SK-N-SH (cell line): ENCODE data around the gene CAPN11. TPM values are rescaled to one million over a fixed set of nuclear protein-coding genes. Genes with fewer than 3 reads are reported as not detected.

Source experiments
- CTCF ChIA-PET: fragments of 300-600, 350-600 bp; formaldehyde crosslinking; extraction: SDS; loops from one replicate; lab custom pipeline; 2021; lab: Yijun Ruan, JAX
- POLR2A ChIA-PET: fragments of 350-600 bp; sonication (Branson Sonifier 250); formaldehyde crosslinking; extraction: SDS; loops from one replicate; lab custom pipeline; 2020; ENCODE audit warnings: antibody characterized with exemption, inconsistent platforms; lab: Yijun Ruan, JAX
- DNase-seq: peaks from one replicate; pipeline ENCODE4 v3.0.0; 2012
- H2AFZ ChIP-seq: fragments of 200-600 bp; sonication (generic); 2 replicates; pipeline ENCODE4 v1.8.1; 2016; ENCODE audit warnings: antibody characterized with exemption, mild to moderate bottlenecking, low read depth
- H3F3A ChIP-seq: fragments of 200-600 bp; sonication (generic); replicated peaks from 2 replicates; pipeline ENCODE3; 2016; ENCODE audit warnings: antibody characterized with exemption, mild to moderate bottlenecking; ENCODE audit not compliant: insufficient read depth
- H3K27ac ChIP-seq, 2 experiments: fragments of 200-500 bp in 1 of 2; fragments of 200-600 bp in 1 of 2; sonication (Bioruptor generic) in 1 of 2; sonication (generic), shearing (Covaris generic) in 1 of 2; 2 replicates each; pipeline versions ENCODE4 v1.5.1 to v1.6.1; 2014 to 2016; ENCODE audit warnings: low read depth in 2 of 2, inconsistent platforms in 1 of 2, low read length in 1 of 2, mild to moderate bottlenecking in 1 of 2, mixed read lengths in 1 of 2
- H3K27me3 ChIP-seq: fragments of 200-600 bp; sonication (generic), shearing (Covaris generic); 2 replicates; pipeline ENCODE4 v1.6.1; 2016; ENCODE audit warnings: mixed run types; ENCODE audit not compliant: insufficient read depth
- H3K36me3 ChIP-seq, 2 experiments: fragments of 200-500 bp in 1 of 2; fragments of 200-600 bp in 1 of 2; sonication (Bioruptor generic) in 1 of 2; sonication (generic) in 1 of 2; replicated peaks in 1 of 2; 2 replicates each; pipeline versions ENCODE3 to v1.5.1; 2014 to 2016; ENCODE audit warnings: low read length in 1 of 2, mild to moderate bottlenecking in 1 of 2; ENCODE audit not compliant: insufficient read depth in 2 of 2, control insufficient read depth in 1 of 2
- H3K4me1 ChIP-seq, 2 experiments: fragments of 200-500 bp in 1 of 2; fragments of 200-600 bp in 1 of 2; sonication (Bioruptor generic) in 1 of 2; sonication (generic), shearing (Covaris generic) in 1 of 2; 2 replicates each; pipeline versions ENCODE4 v1.5.1 to v1.6.1; 2014 to 2016; ENCODE audit warnings: low read depth in 1 of 2, low read length in 1 of 2, mixed run types in 1 of 2; ENCODE audit not compliant: insufficient read depth in 2 of 2, control insufficient read depth in 1 of 2
- H3K4me2 ChIP-seq: fragments of 200-600 bp; sonication (generic), shearing (Covaris generic); 2 replicates; pipeline ENCODE4 v1.6.1; 2017; ENCODE audit warnings: mixed run types
- H3K4me3 ChIP-seq, 2 experiments: fragments of 200-500 bp in 1 of 2; fragments of 200-600 bp in 1 of 2; sonication (Bioruptor generic) in 1 of 2; sonication (generic), shearing (Covaris generic) in 1 of 2; 2 replicates each; pipeline versions ENCODE4 v1.5.1 to v1.8.1; 2014 to 2016; ENCODE audit warnings: low read depth in 2 of 2, inconsistent platforms in 1 of 2, low read length in 1 of 2, mild to moderate bottlenecking in 1 of 2, mixed read lengths in 1 of 2, moderate library complexity in 1 of 2
- H3K79me2 ChIP-seq: fragments of 200-600 bp; sonication (generic); 2 replicates; pipeline ENCODE4 v1.8.1; 2017; ENCODE audit warnings: mild to moderate bottlenecking; ENCODE audit not compliant: insufficient read depth
- H3K9ac ChIP-seq: fragments of 200-600 bp; sonication (generic); 2 replicates; pipeline ENCODE4 v1.6.1; 2017; ENCODE audit warnings: mixed run types
- H3K9me2 ChIP-seq: fragments of 200-600 bp; sonication (generic); 2 replicates; pipeline ENCODE4 v1.6.1; 2017; ENCODE audit warnings: mixed run types
- H3K9me3 ChIP-seq: fragments of 200-600 bp; sonication (generic); 2 replicates; pipeline ENCODE4 v1.6.1; 2017; ENCODE audit warnings: mixed run types, mild to moderate bottlenecking, moderate library complexity
- H4K20me1 ChIP-seq: fragments of 200-600 bp; sonication (generic); 2 replicates; pipeline ENCODE4 v1.6.1; 2017; ENCODE audit warnings: mild to moderate bottlenecking, mixed run types; ENCODE audit not compliant: insufficient read depth
- CTCF ChIP-seq: fragments of 200-600 bp; sonication (generic); IDR thresholded peaks from 2 replicates; pipeline ENCODE4 v1.6.1; 2017; ENCODE audit warnings: antibody characterized with exemption, mild to moderate bottlenecking, moderate library complexity
- ELF1 ChIP-seq: IDR thresholded peaks from 2 replicates; pipeline ENCODE4 v1.4.0; 2012
- EZH2phosphoT487 ChIP-seq: fragments of 200-600 bp; sonication (generic); IDR thresholded peaks from 2 replicates; pipeline ENCODE4 v1.6.1; 2017; ENCODE audit warnings: low read depth, mixed run types, mild to moderate bottlenecking, antibody characterized with exemption, moderate library complexity, borderline replicate concordance
- FOXJ3 ChIP-seq: sonication (generic); formaldehyde crosslinking; IDR thresholded peaks from 2 replicates; pipeline ENCODE4 v1.5.1; 2020; ENCODE audit warnings: mild to moderate bottlenecking, missing genetic modification reagents
- FOXM1 ChIP-seq: IDR thresholded peaks from 2 replicates; pipeline ENCODE4 v1.4.0; 2012; ENCODE audit warnings: low read depth, mild to moderate bottlenecking
- GATA2 ChIP-seq: sonication (generic); formaldehyde crosslinking; IDR thresholded peaks from 2 replicates; pipeline ENCODE4 v1.5.0; 2020; ENCODE audit warnings: mild to moderate bottlenecking, missing genetic modification reagents
- MEF2A ChIP-seq: IDR thresholded peaks from 2 replicates; pipeline ENCODE4 v1.4.0; 2012; ENCODE audit warnings: low read depth, borderline replicate concordance
- RAD21 ChIP-seq: IDR thresholded peaks from 2 replicates; pipeline ENCODE4 v1.6.1; 2012; ENCODE audit warnings: mild to moderate bottlenecking, low read length
- TEAD4 ChIP-seq: IDR thresholded peaks from 2 replicates; pipeline ENCODE4 v1.4.0; 2012; ENCODE audit warnings: mild to moderate bottlenecking, borderline replicate concordance; ENCODE audit not compliant: insufficient read depth
- WGBS: methylation state at CpG from one replicate; pipeline ENCODE4 v1.1.6; 2017; ENCODE audit warnings: low lambda C conversion rate; 5-methylcytosine and 5-hydroxymethylcytosine counted together
- polyA plus RNA-seq, 3 experiments: library from polyadenylated mRNA; depleted of rRNA; stranded (reverse); fragments of >200 nt; gene quantifications; 2 replicates each; pipeline ENCODE4 v1.2.3, GENCODE V29; 2012
- TF ChIP-seq, protein P1 (sequence below): IDR thresholded peaks from 2 replicates; pipeline ENCODE4 v1.4.0; 2012; ENCODE audit warnings: low read depth
- TF ChIP-seq, protein P2 (sequence below): IDR thresholded peaks from 2 replicates; pipeline ENCODE4 v1.4.0; 2012; ENCODE audit warnings: low read depth, borderline replicate concordance
- TF ChIP-seq, protein P3 (sequence below): fragments of 150-350 bp; IDR thresholded peaks from 2 replicates; pipeline ENCODE4 v1.6.1; 2017; ENCODE audit warnings: antibody characterized with exemption, low read length, low read depth, borderline replicate concordance

CAPN11 gene
- polyA plus RNA-seq, 1 of the 3 experiments (the other 2 are of a cell fraction) = not detected

GRCh38 chr6:44110005-44110676 lies 48.5 kb upstream of the CAPN11 start (continued):
- no peak for TF ChIP-seq RAD21
- TF ChIP-seq TEAD4 = no peak
- no peak for TF ChIP-seq FOXJ3 (CRISPR knock-in tag)
- TF ChIP-seq GATA2 = no peak
- TF ChIP-seq FOXM1 = no peak
- TF ChIP-seq, protein P1, sequence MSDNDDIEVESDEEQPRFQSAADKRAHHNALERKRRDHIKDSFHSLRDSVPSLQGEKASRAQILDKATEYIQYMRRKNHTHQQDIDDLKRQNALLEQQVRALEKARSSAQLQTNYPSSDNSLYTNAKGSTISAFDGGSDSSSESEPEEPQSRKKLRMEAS = no peak
- no peak for TF ChIP-seq MEF2A

DNA sequence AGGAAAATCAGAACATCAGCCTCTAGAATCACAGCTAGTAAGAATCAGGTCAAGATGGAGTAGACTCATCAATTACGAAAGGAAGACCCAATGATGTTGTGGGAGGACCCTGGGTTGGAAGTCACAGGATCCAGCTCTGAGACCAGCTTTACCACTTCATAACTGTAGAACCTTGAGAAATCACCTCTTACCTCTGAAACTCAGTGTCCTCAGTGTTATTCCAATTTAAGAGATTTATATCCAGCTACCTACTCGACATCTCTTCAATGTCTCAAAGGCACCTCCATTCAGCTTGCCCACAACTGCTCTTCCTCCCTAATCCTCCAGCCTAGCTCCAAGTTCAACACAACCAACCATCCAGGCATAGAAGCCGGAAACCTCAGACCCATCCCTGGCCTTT lies 47.7 kb upstream of the CAPN11 start:
- H3K4me1 ChIP-seq = peaks cover 8% of the 10 kb centered on the region in 2 experiments; a peak in 2 of 4 replicates
- peaks cover 43% of the 10 kb centered on the region; the same call in 1 of the 2 replicates for H3K79me2 ChIP-seq
- no peaks in the 10 kb centered on the region for H4K20me1 ChIP-seq
- no peak overlapping the region for H3K27ac ChIP-seq
- no peaks in the 10 kb centered on the region for H3K9me2 ChIP-seq
- ChIA-PET POLR2A (interaction anchor here (1.6 kb wide), 1 partner anchor 136 kb away, joined by 5 read pairs; the partner anchor contains the start of gene HSP90AB1), CTCF (interaction anchor here (1.0 to 12.1 kb wide), 4 partner anchors 10 to 144 kb away, joined by 3 to 103 read pairs (median 4); no protein-coding TSS in a partner anchor)
- no peaks in the 10 kb centered on the region for H3K9me3 ChIP-seq
- no peak overlapping the region for H3K9ac ChIP-seq
- no peak overlapping the region for H3K4me3 ChIP-seq
- no peak overlapping the region for H2AFZ ChIP-seq
- no peak overlapping the region for H3K4me2 ChIP-seq
- H3K36me3 ChIP-seq = peaks cover 21 to 57% of the 10 kb centered on the region in 2 experiments
- whole genome bisulfite sequencing = 97% methylated on average over 3 of the region's 3 CpGs
- no peak for TF ChIP-seq FOXJ3 (CRISPR knock-in tag)
- TF ChIP-seq, protein P1 = no peak
- no peak for TF ChIP-seq CTCF
- TF ChIP-seq, protein P2, sequence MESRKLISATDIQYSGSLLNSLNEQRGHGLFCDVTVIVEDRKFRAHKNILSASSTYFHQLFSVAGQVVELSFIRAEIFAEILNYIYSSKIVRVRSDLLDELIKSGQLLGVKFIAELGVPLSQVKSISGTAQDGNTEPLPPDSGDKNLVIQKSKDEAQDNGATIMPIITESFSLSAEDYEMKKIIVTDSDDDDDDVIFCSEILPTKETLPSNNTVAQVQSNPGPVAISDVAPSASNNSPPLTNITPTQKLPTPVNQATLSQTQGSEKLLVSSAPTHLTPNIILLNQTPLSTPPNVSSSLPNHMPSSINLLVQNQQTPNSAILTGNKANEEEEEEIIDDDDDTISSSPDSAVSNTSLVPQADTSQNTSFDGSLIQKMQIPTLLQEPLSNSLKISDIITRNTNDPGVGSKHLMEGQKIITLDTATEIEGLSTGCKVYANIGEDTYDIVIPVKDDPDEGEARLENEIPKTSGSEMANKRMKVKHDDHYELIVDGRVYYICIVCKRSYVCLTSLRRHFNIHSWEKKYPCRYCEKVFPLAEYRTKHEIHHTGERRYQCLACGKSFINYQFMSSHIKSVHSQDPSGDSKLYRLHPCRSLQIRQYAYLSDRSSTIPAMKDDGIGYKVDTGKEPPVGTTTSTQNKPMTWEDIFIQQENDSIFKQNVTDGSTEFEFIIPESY = no peak
- TF ChIP-seq EZH2phosphoT487 = no peak
- TF ChIP-seq, protein P3, sequence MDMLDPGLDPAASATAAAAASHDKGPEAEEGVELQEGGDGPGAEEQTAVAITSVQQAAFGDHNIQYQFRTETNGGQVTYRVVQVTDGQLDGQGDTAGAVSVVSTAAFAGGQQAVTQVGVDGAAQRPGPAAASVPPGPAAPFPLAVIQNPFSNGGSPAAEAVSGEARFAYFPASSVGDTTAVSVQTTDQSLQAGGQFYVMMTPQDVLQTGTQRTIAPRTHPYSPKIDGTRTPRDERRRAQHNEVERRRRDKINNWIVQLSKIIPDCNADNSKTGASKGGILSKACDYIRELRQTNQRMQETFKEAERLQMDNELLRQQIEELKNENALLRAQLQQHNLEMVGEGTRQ = no peak
- TF ChIP-seq RAD21 = no peak
- no peak for TF ChIP-seq ELF1
- no peak for DNase-seq
- no peaks in the 10 kb centered on the region for H3K27me3 ChIP-seq
- no peaks in the 10 kb centered on the region for H3F3A ChIP-seq
